Common myeloid progenitor, CD34-positive (primary cell): Measurements from ENCODE around the gene BANK1.

Experiments
- CTCF ChIA-PET: fragments of 350-600 bp; sonication (Branson Sonifier 250); formaldehyde crosslinking; loops from one replicate; lab custom pipeline; 2021; ENCODE audit warnings: antibody characterized with exemption; lab: Charles Lee
- POLR2A ChIA-PET: fragments of 350-600 bp; sonication (Branson Sonifier 250); formaldehyde crosslinking; loops from one replicate; lab custom pipeline; 2021; ENCODE audit warnings: antibody characterized with exemption; lab: Charles Lee
- DNase-seq, 3 donors: peaks; one replicate each; pipeline versions ENCODE4 v3.0.0 to v3.0.0-alpha.2; 2013
- H3K27ac ChIP-seq, 2 experiments: 1 replicate in 1 of 2; 2 replicates in 1 of 2; pipeline ENCODE4 v1.7.0; 2013; ENCODE audit warnings: inconsistent platforms in 2 of 2, low read length in 2 of 2, mild to moderate bottlenecking in 2 of 2, low read depth in 1 of 2, moderate library complexity in 1 of 2; ENCODE audit not compliant: severe bottlenecking in 2 of 2, insufficient read depth in 1 of 2, poor library complexity in 1 of 2
- H3K27me3 ChIP-seq, 5 experiments: replicated peaks in 2 of 5; 1 replicate in 3 of 5; 2 replicates in 2 of 5; pipeline versions ENCODE4 v1.6.1 to v1.7.0; 2013; ENCODE audit warnings: low read length in 4 of 5, mild to moderate bottlenecking in 2 of 5, moderate library complexity in 2 of 5, inconsistent platforms in 1 of 5; ENCODE audit not compliant: insufficient read depth in 5 of 5, control insufficient read depth in 4 of 5
- H3K36me3 ChIP-seq, 4 experiments: 1 replicate in 2 of 4; 2 replicates in 2 of 4; pipeline versions ENCODE4 v1.6.1 to v1.7.0; 2013; ENCODE audit warnings: low read length in 3 of 4, control low read depth in 1 of 4, mild to moderate bottlenecking in 1 of 4; ENCODE audit not compliant: control insufficient read depth in 4 of 4, insufficient read depth in 4 of 4
- H3K4me1 ChIP-seq, 4 experiments: 1 replicate in 3 of 4; 2 replicates in 1 of 4; pipeline versions ENCODE4 v1.6.1 to v1.7.1; 2013; ENCODE audit warnings: low read length in 3 of 4, mild to moderate bottlenecking in 3 of 4, control low read depth in 1 of 4, inconsistent platforms in 1 of 4, moderate library complexity in 1 of 4; ENCODE audit not compliant: control insufficient read depth in 4 of 4, insufficient read depth in 4 of 4; ENCODE audit errors: control extremely low read depth in 1 of 4
- H3K4me3 ChIP-seq, 7 experiments: 1 replicate in 4 of 7; 2 replicates in 3 of 7; pipeline versions ENCODE4 v1.5.1 to v1.7.0; 2013; ENCODE audit warnings: mild to moderate bottlenecking in 7 of 7, low read length in 6 of 7, moderate library complexity in 6 of 7, inconsistent platforms in 2 of 7, low read depth in 2 of 7, control low read depth in 1 of 7; ENCODE audit not compliant: insufficient read depth in 4 of 7, control insufficient read depth in 1 of 7; ENCODE audit errors: extremely low read depth in 1 of 7
- H3K9me3 ChIP-seq, 5 experiments: 1 replicate in 4 of 5; 2 replicates in 1 of 5; pipeline versions ENCODE4 v1.6.1 to v1.7.1; 2013; ENCODE audit warnings: low read length in 4 of 5, mild to moderate bottlenecking in 2 of 5, inconsistent platforms in 1 of 5, low read depth in 1 of 5, moderate library complexity in 1 of 5; ENCODE audit not compliant: control insufficient read depth in 4 of 5, insufficient read depth in 2 of 5; ENCODE audit errors: control extremely low read depth in 1 of 5
- WGBS: methylation state at CpG from one replicate; pipeline ENCODE4 v1.1.5; 2013; ENCODE audit not compliant: insufficient coverage; 5-methylcytosine and 5-hydroxymethylcytosine counted together

Gene BANK1

GRCh38 chr4:101763576-101763975 lies 27.0 kb upstream of the BANK1 start:
- H3K27me3 ChIP-seq = no peaks in the 10 kb centered on the region
- H3K27ac ChIP-seq = no peak overlapping the region
- ChIA-PET POLR2A (no interaction called here), CTCF (interaction anchor here (1.0 kb wide), 1 partner anchor 56 kb away, joined by 4 read pairs; no protein-coding TSS in a partner anchor)
- WGBS = 100% methylated on average over 1 of the region's 1 CpG
- no peaks in the 10 kb centered on the region for H3K36me3 ChIP-seq
- H3K4me3 ChIP-seq = no peak overlapping the region
- peaks cover 0 to 5% (median 0%) of the 10 kb centered on the region in 5 experiments for H3K9me3 ChIP-seq
- no peak for DNase-seq
- H3K4me1 ChIP-seq = no peaks in the 10 kb centered on the region

GRCh38 chr4:101774807-101775206 lies 15.7 kb upstream of the BANK1 start:
- CTCF ChIA-PET = no interaction called here
- DNase-seq = no peak
- WGBS = 100% methylated on average over 1 of the region's 1 CpG

GRCh38 chr4:101777431-101777830 lies 13.1 kb upstream of the BANK1 start:
- ChIA-PET CTCF (interaction anchor here (1.5 kb wide), 1 partner anchor 9 kb away, joined by 3 read pairs; no protein-coding TSS in a partner anchor), POLR2A (no interaction called here)
- H3K27ac ChIP-seq = no peak overlapping the region

More at GRCh38 chr4:101774807-101775206, 15.7 kb upstream of the BANK1 start:
- H3K36me3 ChIP-seq = no peaks in the 10 kb centered on the region
- H3K27ac ChIP-seq = no peak overlapping the region
- no peaks in the 10 kb centered on the region for H3K27me3 ChIP-seq
- peaks cover 2 to 11% (median 7%) of the 10 kb centered on the region in 5 experiments for H3K9me3 ChIP-seq
- POLR2A ChIA-PET = no interaction called here
- H3K4me1 ChIP-seq = no peaks in the 10 kb centered on the region
- no peak overlapping the region for H3K4me3 ChIP-seq

GRCh38 chr4:101780284-101780683 lies 10.2 kb upstream of the BANK1 start:
- Histone ChIP-seq H3K36me3 (no peaks in the 10 kb centered on the region), H3K4me1 (peaks cover 0 to 4% (median 0%) of the 10 kb centered on the region in 4 experiments), H3K9me3 (no peaks in the 10 kb centered on the region), H3K4me3 (no peak overlapping the region), H3K27ac (no peak overlapping the region), H3K27me3 (no peaks in the 10 kb centered on the region)
- WGBS = 97% methylated on average over 4 of the region's 5 CpGs
- POLR2A ChIA-PET = no interaction called here
- DNase-seq = no peak
- CTCF ChIA-PET = no interaction called here

More at GRCh38 chr4:101777431-101777830, 13.1 kb upstream of the BANK1 start:
- DNase-seq = no peak
- H3K4me1 ChIP-seq = no peaks in the 10 kb centered on the region
- no peaks in the 10 kb centered on the region for H3K36me3 ChIP-seq
- H3K9me3 ChIP-seq = peaks cover 0 to 3% (median under 1%) of the 10 kb centered on the region in 5 experiments
- no CpG with 5 or more reads among the region's 1 CpG for WGBS
- H3K27me3 ChIP-seq = no peaks in the 10 kb centered on the region
- H3K4me3 ChIP-seq = no peak overlapping the region

- H3K9me3 ChIP-seq = no peaks in the 10 kb centered on the region
- H3K4me1 ChIP-seq = peaks cover 0 to 7% (median under 1%) of the 10 kb centered on the region in 4 experiments
- no peaks in the 10 kb centered on the region for H3K27me3 ChIP-seq
- WGBS = 80% methylated on average over 2 of the region's 2 CpGs
- no peak overlapping the region for H3K4me3 ChIP-seq
- POLR2A ChIA-PET = interaction anchor here (0.6 kb wide), 1 partner anchor 296 kb away, joined by 3 read pairs; no protein-coding TSS in a partner anchor
- no peak overlapping the region for H3K27ac ChIP-seq
- H3K36me3 ChIP-seq = no peaks in the 10 kb centered on the region
- CTCF ChIA-PET = no interaction called here
- DNase-seq = no peak
Observed at GRCh38 chr4:101782546-101782945, 8.0 kb upstream of the BANK1 start.

- ChIA-PET CTCF (no interaction called here), POLR2A (no interaction called here)
- Histone ChIP-seq H3K27me3 (no peaks in the 10 kb centered on the region), H3K9me3 (no peaks in the 10 kb centered on the region), H3K27ac (no peak overlapping the region), H3K4me1 (peaks cover 0 to 13% (median 5%) of the 10 kb centered on the region in 4 experiments), H3K36me3 (no peaks in the 10 kb centered on the region), H3K4me3 (no peak overlapping the region)
- no CpG with 5 or more reads among the region's 1 CpG for WGBS
- DNase-seq = no peak
Observed at GRCh38 chr4:101784957-101785356, 5.6 kb upstream of the BANK1 start.

- no peaks in the 10 kb centered on the region for H3K9me3 ChIP-seq
- peaks cover 0 to 18% (median 7%) of the 10 kb centered on the region in 4 experiments for H3K4me1 ChIP-seq
- no peaks in the 10 kb centered on the region for H3K36me3 ChIP-seq
- no peaks in the 10 kb centered on the region for H3K27me3 ChIP-seq
- POLR2A ChIA-PET = no interaction called here
- WGBS = no CpG with 5 or more reads among the region's 1 CpG
- no peak overlapping the region for H3K27ac ChIP-seq
- CTCF ChIA-PET = interaction anchor here (0.8 kb wide), 1 partner anchor 25 kb away, joined by 3 read pairs; no protein-coding TSS in a partner anchor
- no peak for DNase-seq
- no peak overlapping the region for H3K4me3 ChIP-seq
Observed at GRCh38 chr4:101785486-101785885, 5.0 kb upstream of the BANK1 start.
